NK-92 treated with Interleukin-12 subunit alpha and Interleukin-12 subunit beta, amount 100 ng/mL, for 24 hours (cell line): Measurements from ENCODE around the gene CASP7.

Experiments used
- DNase-seq: peaks from one replicate; lab custom pipeline; 2025; lab: John Stamatoyannopoulos, UW

Gene CASP7

DNA sequence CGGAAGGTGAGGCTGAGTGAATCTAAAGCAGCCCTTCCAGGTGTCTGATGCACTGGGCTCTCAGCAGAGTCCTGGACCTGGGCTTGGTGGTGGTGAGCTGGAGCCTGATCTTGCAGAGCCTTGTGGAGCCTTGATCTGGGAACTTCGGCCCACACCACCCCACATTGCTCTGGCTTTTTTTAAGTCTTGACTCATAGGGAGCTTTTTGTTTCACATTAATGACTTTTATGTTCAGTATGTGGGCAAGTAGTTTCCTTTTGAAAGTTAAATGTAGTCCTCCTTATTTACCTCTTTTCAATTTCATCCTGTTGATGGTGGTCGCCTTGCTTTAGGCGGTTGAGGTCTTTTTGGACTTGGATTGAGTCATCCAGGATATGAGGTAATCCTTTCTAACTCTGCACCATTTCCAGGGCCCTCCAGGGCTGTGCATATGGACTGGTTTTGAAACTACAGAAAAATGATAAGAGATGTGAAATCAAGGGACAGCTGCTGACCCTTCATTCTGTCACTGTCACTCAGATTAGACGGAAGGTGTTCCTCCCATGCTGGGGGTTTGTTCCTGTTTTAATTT is 12.9 kb upstream of the CASP7 start:
- no peak for DNase-seq

DNA sequence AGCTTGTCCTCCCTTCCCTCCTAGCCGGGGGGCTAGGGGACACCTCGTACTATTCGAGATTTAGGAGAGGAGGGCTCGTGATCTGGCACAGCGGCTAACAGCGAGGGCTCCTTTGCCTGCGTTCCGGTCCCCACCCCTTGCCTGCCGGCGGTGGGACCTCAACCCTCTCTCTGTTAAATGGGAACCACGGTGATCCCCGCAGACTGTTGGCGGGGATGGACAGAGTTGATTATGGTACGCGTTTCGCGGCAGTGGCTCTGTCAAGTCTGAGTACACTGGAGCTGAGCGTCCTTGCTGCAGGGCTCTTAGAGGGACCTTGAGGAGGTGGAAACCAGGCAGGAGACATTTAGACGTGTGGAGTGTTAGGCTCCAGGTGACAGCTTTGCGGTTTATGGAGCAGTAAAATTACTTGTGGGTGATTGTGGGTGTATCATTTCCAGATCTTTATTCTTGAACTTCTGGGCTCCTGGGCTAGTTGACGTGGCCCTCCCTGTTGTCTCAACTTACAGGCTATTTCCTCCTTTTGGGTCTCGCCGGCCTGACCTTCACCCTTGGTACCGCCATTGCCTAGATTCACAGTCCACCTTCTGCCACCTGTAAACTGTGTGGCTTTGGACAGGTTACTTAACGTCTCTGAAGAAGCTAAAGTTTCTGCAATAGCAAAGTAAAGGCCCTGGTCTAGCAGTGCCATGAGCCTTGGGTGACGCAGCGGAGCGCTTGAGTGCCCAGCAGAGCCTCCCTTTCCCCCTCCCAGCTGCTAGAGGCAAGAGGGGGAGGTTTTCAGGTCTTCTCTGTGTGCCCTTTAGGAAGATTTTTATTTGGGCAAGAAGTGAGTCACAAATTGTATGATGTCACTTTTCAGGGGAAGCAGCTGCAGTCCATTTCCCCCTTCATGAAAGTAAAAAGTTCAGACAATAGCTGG is 739 bp downstream of the CASP7 start:
- no peak for DNase-seq

- DNase-seq: no peak
These were observed 2.1 kb downstream of the CASP7 start for GRCh38 chr10:113681533-113682470.

- no peak for DNase-seq
These were observed 3.6 kb downstream of the CASP7 start for GRCh38 chr10:113683300-113683699.

GRCh38 chr10:113686028-113686427 is 6.3 kb downstream of the CASP7 start:
- no peak for DNase-seq

- DNase-seq: no peak
These were observed 7.3 kb downstream of the CASP7 start for GRCh38 chr10:113687037-113687436.

- no peak for DNase-seq
These were observed 9.3 kb downstream of the CASP7 start for GRCh38 chr10:113689057-113689456.

DNA sequence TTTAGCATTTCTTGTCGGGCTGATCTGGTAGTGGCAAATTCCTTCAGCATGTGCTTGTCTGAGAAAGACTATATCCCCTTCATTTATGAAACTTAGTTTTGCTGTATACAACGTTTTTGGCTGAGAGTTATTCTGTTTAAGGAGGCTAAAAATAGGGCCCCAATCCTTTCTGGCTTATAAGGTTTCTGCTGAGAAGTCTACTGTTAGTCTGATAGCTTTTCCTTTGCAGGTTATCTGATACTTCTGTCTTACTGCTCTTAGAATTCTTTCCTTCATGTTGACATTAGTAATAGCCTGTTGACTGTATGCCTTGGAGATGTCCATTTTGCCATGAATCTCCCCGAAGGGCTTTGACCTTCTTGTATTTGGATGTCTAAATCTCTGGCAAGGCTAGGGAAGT is 9.9 kb downstream of the CASP7 start:
- no peak for DNase-seq

- no peak for DNase-seq
These were observed 11.0 kb downstream of the CASP7 start for GRCh38 chr10:113690749-113691148.

DNA sequence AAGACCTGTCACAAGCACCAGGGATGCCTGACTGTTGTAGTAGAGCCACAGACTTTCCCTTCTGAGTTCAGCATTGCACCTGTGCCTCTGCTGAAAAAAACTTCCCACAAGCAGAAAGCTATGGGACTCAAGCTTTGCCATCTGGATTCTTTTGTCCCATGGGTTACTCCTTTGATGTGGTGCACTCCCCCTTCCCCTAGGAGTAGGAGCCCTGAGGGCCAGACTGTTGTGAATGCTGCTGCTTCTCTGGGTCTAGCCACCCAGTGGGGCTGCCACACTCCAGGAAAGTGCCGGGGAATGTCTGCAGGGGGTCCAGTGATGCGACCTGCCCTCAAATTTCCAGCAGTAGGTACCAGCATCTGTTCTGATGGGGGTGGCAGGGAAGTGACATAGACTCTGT is 11.7 kb downstream of the CASP7 start:
- no peak for DNase-seq

GRCh38 chr10:113692271-113692670 is 12.6 kb downstream of the CASP7 start:
- DNase-seq: no peak

DNA sequence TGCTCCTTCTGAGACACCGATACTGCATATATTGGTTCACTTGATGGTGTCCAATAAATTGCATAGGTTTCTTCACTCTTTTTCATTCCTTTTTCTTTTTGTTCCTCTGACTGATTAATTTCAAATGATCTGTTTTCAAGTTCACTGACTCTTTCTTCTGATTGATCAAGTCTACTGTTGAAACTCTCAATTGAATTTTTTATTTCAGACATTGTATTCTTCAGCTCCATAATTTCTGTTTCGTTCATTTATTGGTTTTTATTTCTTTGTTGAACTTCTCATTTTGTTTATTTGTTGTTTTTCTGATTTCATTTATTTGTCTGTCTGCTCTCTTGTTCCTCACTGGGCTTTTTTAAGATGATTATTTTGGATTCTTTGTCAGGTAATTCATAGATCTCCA is 13.6 kb downstream of the CASP7 start:
- DNase-seq: no peak

DNA sequence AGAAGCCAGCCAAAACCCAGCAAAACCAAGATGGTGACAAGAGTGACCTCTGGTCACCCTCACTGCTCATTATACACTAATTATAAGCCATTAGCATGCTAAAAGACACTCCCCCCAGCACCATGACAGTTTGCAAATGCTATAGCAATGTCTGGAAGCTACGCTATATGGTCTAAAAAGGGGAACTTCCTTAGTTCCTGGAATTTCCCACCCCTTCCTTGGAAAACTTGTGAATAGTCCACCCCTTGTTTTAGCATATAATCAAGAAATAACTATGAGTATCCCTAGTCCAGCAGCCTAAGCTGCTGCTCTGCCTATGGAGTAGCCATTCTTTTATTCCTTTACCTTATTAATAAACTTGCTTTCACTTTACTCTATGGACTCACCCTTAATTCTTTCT is 16.0 kb downstream of the CASP7 start:
- DNase-seq: no peak

DNA sequence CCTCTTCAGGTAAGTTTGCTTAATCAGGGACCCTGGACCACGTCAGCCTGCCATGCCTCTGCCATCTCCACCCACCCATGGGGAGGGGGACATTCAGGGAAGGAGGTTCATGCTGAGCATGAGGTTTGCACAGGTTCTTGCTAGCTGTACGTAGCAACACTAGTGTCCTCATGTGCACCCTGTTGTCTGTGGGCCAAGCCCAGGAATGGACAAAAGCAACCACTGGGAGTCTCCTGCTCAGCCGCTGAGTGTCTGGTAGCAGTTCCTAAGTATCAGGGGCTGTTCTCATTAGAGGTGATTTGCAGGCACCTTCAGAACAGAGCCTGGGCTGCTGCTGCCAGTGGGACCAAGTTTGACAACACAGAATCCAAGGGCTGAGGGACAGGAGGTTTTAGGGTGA is 17.9 kb downstream of the CASP7 start:
- DNase-seq: no peak

GRCh38 chr10:113704637-113705343 is 25.1 kb downstream of the CASP7 start:
- DNase-seq: no peak

- no peak for DNase-seq
These were observed 25.6 kb downstream of the CASP7 start for GRCh38 chr10:113705344-113705652.

DNA sequence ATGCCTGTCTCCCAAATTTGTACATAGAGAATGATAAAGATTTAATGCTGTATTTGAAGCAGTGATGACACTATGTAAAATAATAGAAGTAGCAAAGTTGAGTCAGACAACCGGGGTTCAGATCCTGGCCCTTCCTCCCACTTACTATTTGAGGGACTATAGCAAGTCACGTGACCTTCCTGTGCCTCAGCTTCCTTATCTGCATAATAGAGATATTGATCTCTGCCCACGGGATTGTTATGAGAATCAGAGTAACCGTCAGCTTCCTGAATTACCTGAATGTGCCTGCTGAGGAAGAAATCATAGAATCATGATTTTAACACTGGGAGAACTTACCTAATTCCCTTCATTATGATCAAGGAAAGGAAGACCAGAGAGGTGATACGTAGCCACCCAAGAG is 26.9 kb downstream of the CASP7 start:
- DNase-seq: no peak

GRCh38 chr10:113708640-113709039 is 28.9 kb downstream of the CASP7 start:
- DNase-seq: no peak

GRCh38 chr10:113709221-113709838 is 29.6 kb downstream of the CASP7 start:
- no peak for DNase-seq

DNA sequence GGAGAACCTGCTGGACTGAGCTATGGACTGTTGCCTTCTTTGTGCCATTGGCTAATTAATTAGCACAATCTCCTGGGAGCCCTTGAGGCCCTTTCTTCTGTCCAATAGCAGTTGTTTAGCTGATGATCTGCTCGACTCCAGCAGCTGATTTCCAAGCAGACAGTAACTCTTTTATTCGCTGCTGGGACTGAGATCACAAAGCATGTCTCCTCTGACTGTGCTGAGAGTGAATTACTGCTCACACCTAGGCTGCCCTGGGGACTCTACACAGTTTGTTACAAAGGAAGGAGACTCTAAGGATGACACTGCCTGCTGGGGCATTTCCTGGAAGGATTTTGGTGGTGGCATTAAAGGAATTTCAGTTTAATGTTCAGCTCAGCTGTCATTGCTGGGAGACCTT is 31.4 kb downstream of the CASP7 start:
- no peak for DNase-seq

DNA sequence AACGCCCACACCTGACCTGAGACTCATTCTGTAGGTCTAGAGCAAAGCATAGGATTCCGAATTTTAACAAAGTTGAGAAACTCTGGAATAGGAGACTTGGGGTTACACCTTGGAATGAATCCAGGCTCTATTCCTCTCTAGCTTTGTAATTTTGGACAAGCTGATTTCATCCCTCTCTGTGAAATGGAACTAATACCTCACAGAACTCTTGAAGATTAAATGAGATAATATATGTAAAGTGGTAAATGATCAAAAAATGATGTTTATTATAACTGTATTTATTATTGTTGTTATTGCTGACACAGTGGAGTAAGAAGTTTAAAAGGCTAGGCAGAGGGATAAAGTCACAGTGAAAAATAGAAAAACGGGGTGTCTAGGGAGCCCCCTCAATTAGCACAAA is 32.3 kb downstream of the CASP7 start:
- no peak for DNase-seq
